Measurements from ENCODE around the gene NUCB2.

The NUCB2 gene

DNA sequence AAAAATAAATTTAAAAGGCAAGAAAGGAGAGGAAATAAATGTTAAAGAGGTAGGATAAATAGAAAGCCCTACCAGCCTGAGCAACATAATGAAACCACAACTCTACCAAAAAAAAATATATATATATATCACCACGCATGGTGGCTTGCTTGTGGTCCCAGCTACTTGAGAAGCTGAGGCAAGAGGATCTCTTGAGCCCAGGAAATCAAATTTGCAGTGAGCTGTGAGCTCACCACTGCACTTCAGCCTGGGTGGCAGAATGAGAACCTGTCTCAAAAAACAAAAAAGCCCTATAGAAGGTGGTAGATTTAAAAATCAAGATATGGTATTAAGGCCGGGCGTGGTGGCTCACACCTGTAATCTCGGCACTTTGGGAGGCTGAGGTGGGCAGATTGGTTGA lies 10.5 kb downstream of the NUCB2 start:
- Histone ChIP-seq H3K9me3 (ENCODE audit: control insufficient read depth in 2 of 2, low read length in 2 of 2) (no peaks in the 10 kb centered on the region), H3K9ac (ENCODE audit: low read depth in 1 of 2, low read length in 2 of 2) (no peak overlapping the region), H3K27ac (ENCODE audit: low read depth in 2 of 2, low read length in 2 of 2) (no peak overlapping the region), H3K36me3 (ENCODE audit: control insufficient read depth in 2 of 2, insufficient read depth in 2 of 2, low read length in 2 of 2) (peaks cover 0 to 6% of the 10 kb centered on the region in 2 donors), H3K4me1 (ENCODE audit: control insufficient read depth in 2 of 2, insufficient read depth in 2 of 2, low read length in 2 of 2) (peaks cover 0 to 8% of the 10 kb centered on the region in 2 donors), H3K27me3 (ENCODE audit: control insufficient read depth in 2 of 2, insufficient read depth in 2 of 2, low read length in 2 of 2) (no peaks in the 10 kb centered on the region), H3K4me3 (ENCODE audit: low read length in 2 of 2) (no peak overlapping the region)

DNA sequence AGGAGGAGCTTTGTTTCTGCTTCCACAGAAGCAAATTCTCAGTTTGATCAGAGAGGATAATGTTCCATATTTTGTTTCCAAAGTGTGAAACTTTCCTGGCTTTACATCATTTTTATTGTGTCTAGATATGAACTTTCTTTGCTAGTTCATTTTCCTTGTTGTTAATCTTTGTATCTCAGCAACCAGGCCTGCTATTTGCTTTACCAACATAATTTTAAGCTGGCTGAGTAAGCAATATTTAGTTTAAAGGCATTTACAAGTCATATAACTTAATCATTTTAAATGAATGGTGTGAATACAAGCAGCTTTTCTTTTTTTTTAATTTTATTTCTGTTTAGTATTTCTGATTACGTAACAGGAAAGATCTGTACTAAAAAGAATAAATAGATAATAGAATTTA lies 15.2 kb downstream of the NUCB2 start:
- Histone ChIP-seq H3K4me1 (ENCODE audit: control insufficient read depth in 2 of 2, insufficient read depth in 2 of 2, low read length in 2 of 2) (peaks cover 0 to 3% of the 10 kb centered on the region in 2 donors), H3K27me3 (ENCODE audit: control insufficient read depth in 2 of 2, insufficient read depth in 2 of 2, low read length in 2 of 2) (no peaks in the 10 kb centered on the region), H3K36me3 (ENCODE audit: control insufficient read depth in 2 of 2, insufficient read depth in 2 of 2, low read length in 2 of 2) (peaks cover 0 to 5% of the 10 kb centered on the region in 2 donors), H3K9ac (ENCODE audit: low read depth in 1 of 2, low read length in 2 of 2) (no peak overlapping the region), H3K4me3 (ENCODE audit: low read length in 2 of 2) (no peak overlapping the region), H3K27ac (ENCODE audit: low read depth in 2 of 2, low read length in 2 of 2) (no peak overlapping the region), H3K9me3 (ENCODE audit: control insufficient read depth in 2 of 2, low read length in 2 of 2) (no peaks in the 10 kb centered on the region)

DNA sequence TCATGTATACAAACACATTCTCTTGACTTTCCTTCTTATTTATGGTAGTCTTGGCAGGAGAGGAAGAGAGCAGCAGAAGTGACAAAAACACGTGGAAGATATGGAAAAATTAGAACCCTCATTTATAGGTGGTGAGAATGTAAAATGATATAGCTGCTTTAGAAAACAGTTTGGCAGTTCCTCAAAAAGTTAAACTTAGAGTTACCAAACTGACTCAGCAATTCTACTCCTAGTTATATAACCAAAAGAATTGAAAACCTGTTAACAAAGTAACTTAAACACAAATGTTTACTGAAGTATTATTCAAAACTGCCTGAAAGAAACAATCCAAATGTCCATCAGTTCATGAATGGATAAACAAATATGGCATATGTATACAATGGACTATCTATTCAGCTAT lies 16.8 kb downstream of the NUCB2 start:
- Histone ChIP-seq H3K27ac (ENCODE audit: low read depth in 2 of 2, low read length in 2 of 2) (no peak overlapping the region), H3K36me3 (ENCODE audit: control insufficient read depth in 2 of 2, insufficient read depth in 2 of 2, low read length in 2 of 2) (peaks cover 0 to 4% of the 10 kb centered on the region in 2 donors)

DNA sequence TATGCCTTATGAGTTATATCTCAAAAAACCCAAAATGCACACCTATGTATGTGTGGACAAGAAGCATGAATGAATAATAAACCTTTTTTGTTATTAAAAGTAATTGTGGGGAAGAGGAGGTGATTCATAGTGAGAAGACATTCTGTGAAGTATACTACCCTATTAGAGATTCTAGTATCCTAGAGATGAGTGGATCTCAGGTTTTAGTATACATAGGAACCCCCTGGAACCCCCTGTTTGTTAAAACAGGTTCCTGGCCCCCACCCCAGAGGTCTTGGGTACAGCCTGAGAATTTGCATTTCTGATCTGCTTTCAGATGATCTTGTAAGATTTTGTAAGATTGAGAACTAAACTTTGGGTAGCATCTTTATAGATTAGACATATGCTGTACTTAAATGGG lies 17.5 kb downstream of the NUCB2 start:
- Histone ChIP-seq H3K9me3 (ENCODE audit: control insufficient read depth in 2 of 2, low read length in 2 of 2) (no peaks in the 10 kb centered on the region), H3K4me1 (ENCODE audit: control insufficient read depth in 2 of 2, insufficient read depth in 2 of 2, low read length in 2 of 2) (peaks cover 0 to 3% of the 10 kb centered on the region in 2 donors), H3K9ac (ENCODE audit: low read depth in 1 of 2, low read length in 2 of 2) (no peak overlapping the region), H3K27me3 (ENCODE audit: control insufficient read depth in 2 of 2, insufficient read depth in 2 of 2, low read length in 2 of 2) (no peaks in the 10 kb centered on the region), H3K4me3 (ENCODE audit: low read length in 2 of 2) (no peak overlapping the region), H3K36me3 (ENCODE audit: control insufficient read depth in 2 of 2, insufficient read depth in 2 of 2, low read length in 2 of 2) (peaks cover 0 to 4% of the 10 kb centered on the region in 2 donors), H3K27ac (ENCODE audit: low read depth in 2 of 2, low read length in 2 of 2) (no peak overlapping the region)

More for the DNA sequence above, 16.8 kb downstream of the NUCB2 start:
- peaks cover 0 to 3% of the 10 kb centered on the region in 2 donors for H3K4me1 ChIP-seq (ENCODE audit: control insufficient read depth in 2 of 2, insufficient read depth in 2 of 2, low read length in 2 of 2)
- H3K9ac ChIP-seq (ENCODE audit: low read depth in 1 of 2, low read length in 2 of 2): no peak overlapping the region
- no peak overlapping the region for H3K4me3 ChIP-seq (ENCODE audit: low read length in 2 of 2)
- no peaks in the 10 kb centered on the region for H3K27me3 ChIP-seq (ENCODE audit: control insufficient read depth in 2 of 2, insufficient read depth in 2 of 2, low read length in 2 of 2)
- no peaks in the 10 kb centered on the region for H3K9me3 ChIP-seq (ENCODE audit: control insufficient read depth in 2 of 2, low read length in 2 of 2)

DNA sequence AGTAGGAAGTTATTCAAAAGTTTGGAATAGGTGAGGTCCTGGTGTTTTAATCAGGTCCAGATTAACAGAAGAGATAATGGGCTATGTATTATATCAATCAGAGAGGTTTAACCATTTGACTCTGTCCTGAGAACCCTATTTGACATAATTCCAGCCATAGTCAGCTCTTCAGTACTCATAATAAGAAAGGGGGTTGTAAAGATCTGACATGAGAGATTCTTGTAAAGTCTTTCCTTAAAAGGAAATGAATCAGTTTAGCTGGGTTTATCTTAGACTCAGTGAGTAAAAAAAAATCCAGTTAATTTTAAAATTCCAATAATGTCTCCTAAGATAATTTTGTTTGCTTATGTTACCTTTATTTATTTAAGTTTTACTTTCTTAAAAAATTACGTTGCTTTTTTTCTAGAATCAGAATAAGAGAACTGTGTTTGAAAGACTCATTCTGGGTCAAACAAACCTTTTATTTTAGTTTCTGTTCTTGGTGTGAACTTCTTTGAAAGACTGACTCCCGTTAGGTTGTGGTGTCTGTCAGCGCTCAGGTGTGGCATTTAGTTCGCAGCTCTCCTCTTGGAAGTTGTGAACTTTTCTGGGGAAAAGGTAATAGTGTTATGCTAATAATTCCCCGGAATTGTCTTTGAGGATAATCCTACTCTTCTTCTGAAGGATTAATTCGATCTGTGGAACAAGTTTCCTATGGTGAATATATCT lies 20.5 kb downstream of the NUCB2 start:
- no peaks in the 10 kb centered on the region for H3K4me1 ChIP-seq (ENCODE audit: control insufficient read depth in 2 of 2, insufficient read depth in 2 of 2, low read length in 2 of 2)
- no peaks in the 10 kb centered on the region for H3K27me3 ChIP-seq (ENCODE audit: control insufficient read depth in 2 of 2, insufficient read depth in 2 of 2, low read length in 2 of 2)
- H3K4me3 ChIP-seq (ENCODE audit: low read length in 2 of 2): no peak overlapping the region
- H3K9ac ChIP-seq (ENCODE audit: low read depth in 1 of 2, low read length in 2 of 2): no peak overlapping the region
- no peak overlapping the region for H3K27ac ChIP-seq (ENCODE audit: low read depth in 2 of 2, low read length in 2 of 2)
- H3K9me3 ChIP-seq (ENCODE audit: control insufficient read depth in 2 of 2, low read length in 2 of 2): no peaks in the 10 kb centered on the region
- H3K36me3 ChIP-seq (ENCODE audit: control insufficient read depth in 2 of 2, insufficient read depth in 2 of 2, low read length in 2 of 2): peaks cover 0 to 6% of the 10 kb centered on the region in 2 donors

DNA sequence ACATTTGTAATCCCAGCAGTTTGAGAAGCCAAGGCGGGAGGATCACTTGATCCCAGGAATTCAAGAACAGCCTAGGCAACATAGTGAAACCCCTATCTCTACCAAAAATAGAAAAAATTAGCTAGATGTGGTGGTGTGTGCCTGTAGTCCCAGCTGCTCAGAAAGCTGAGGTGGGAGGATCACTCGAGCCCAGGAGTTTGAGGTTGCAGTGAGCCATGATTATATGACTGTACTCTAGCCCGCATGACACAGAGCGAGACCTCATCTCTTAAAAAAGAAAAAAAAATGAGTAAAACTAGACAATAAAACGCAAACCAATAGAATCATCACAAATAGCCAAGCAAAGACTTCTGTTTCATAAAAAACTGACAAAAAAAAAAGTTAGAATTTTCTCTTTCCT lies 21.8 kb downstream of the NUCB2 start:
- Histone ChIP-seq H3K4me3 (ENCODE audit: low read length in 2 of 2) (no peak overlapping the region), H3K9me3 (ENCODE audit: control insufficient read depth in 2 of 2, low read length in 2 of 2) (no peaks in the 10 kb centered on the region), H3K27me3 (ENCODE audit: control insufficient read depth in 2 of 2, insufficient read depth in 2 of 2, low read length in 2 of 2) (no peaks in the 10 kb centered on the region), H3K9ac (ENCODE audit: low read depth in 1 of 2, low read length in 2 of 2) (no peak overlapping the region), H3K4me1 (ENCODE audit: control insufficient read depth in 2 of 2, insufficient read depth in 2 of 2, low read length in 2 of 2) (no peaks in the 10 kb centered on the region), H3K27ac (ENCODE audit: low read depth in 2 of 2, low read length in 2 of 2) (no peak overlapping the region), H3K36me3 (ENCODE audit: control insufficient read depth in 2 of 2, insufficient read depth in 2 of 2, low read length in 2 of 2) (peaks cover 0 to 7% of the 10 kb centered on the region in 2 donors)

DNA sequence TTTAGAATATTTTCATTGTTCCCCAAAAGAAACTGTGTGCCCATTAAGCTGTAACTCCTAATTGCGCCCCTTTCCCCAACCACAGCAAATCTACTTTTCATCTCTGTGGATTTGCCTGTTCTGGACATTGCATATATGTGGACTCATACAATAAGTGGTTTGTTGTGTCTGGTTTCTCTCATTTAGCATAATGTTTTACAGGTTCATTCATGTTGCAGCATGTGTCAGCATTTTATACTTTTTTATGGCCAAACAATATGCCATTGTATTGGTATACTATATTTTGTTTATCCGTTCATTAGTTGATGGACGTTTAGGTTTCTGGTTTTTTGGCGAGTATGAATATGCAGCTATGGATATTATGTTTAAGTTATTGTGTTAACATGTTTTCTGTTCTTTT lies 23.8 kb downstream of the NUCB2 start:
- H3K4me1 ChIP-seq (ENCODE audit: control insufficient read depth in 2 of 2, insufficient read depth in 2 of 2, low read length in 2 of 2): no peaks in the 10 kb centered on the region
- H3K27me3 ChIP-seq (ENCODE audit: control insufficient read depth in 2 of 2, insufficient read depth in 2 of 2, low read length in 2 of 2): no peaks in the 10 kb centered on the region
- H3K36me3 ChIP-seq (ENCODE audit: control insufficient read depth in 2 of 2, insufficient read depth in 2 of 2, low read length in 2 of 2): peaks cover 0 to 7% of the 10 kb centered on the region in 2 donors
- H3K9ac ChIP-seq (ENCODE audit: low read depth in 1 of 2, low read length in 2 of 2): no peak overlapping the region
- no peak overlapping the region for H3K27ac ChIP-seq (ENCODE audit: low read depth in 2 of 2, low read length in 2 of 2)
- no peak overlapping the region for H3K4me3 ChIP-seq (ENCODE audit: low read length in 2 of 2)
- no peaks in the 10 kb centered on the region for H3K9me3 ChIP-seq (ENCODE audit: control insufficient read depth in 2 of 2, low read length in 2 of 2)

DNA sequence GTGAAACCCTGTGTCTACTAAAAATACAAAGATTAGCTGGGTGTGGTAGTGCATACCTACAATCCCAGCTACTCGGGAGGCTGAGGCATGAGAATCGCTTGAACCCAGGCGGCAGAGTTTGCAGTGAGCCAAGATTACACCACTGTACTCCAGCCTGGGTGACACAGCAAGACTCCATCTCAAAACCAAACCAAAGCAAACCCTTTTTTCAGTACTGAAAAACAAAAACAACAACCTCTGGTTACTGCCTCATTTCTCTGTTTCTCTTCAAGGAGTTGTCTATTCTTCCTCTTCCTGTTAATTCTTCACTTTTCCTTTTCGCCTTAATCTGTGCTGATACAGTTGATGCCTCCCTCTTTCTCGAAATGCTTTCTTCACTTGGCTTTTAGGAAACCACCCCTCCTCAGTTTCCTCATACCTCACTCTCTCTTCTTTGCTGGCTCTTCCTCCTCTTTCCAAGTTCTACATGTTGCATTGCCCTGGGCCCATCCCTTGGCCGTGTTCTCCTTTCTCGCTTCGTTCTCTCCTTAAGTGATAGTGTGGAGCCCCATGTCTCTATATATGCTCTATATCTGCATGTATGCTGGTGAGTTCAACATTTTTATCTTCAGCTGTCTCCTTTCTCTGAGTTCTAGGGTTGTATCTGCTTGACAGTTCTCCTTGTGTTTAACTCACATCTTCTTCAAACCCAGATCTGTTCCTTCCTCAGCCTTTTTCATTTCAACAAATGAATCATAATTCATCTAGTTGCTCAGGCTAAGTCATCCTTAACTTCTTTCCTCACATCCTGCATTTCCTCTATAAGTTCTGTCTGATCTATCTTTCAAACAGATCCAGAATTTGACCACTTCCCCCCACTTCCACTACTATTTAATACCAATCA lies 37.1 kb downstream of the NUCB2 start:
- Histone ChIP-seq H3K27ac (ENCODE audit: low read depth in 2 of 2, low read length in 2 of 2) (no peak overlapping the region), H3K9me3 (ENCODE audit: control insufficient read depth in 2 of 2, low read length in 2 of 2) (no peaks in the 10 kb centered on the region), H3K4me1 (ENCODE audit: control insufficient read depth in 2 of 2, insufficient read depth in 2 of 2, low read length in 2 of 2) (no peaks in the 10 kb centered on the region), H3K4me3 (ENCODE audit: low read length in 2 of 2) (no peak overlapping the region), H3K27me3 (ENCODE audit: control insufficient read depth in 2 of 2, insufficient read depth in 2 of 2, low read length in 2 of 2) (no peaks in the 10 kb centered on the region), H3K9ac (ENCODE audit: low read depth in 1 of 2, low read length in 2 of 2) (no peak overlapping the region), H3K36me3 (ENCODE audit: control insufficient read depth in 2 of 2, insufficient read depth in 2 of 2, low read length in 2 of 2) (peaks cover 4 to 11% of the 10 kb centered on the region in 2 donors)

DNA sequence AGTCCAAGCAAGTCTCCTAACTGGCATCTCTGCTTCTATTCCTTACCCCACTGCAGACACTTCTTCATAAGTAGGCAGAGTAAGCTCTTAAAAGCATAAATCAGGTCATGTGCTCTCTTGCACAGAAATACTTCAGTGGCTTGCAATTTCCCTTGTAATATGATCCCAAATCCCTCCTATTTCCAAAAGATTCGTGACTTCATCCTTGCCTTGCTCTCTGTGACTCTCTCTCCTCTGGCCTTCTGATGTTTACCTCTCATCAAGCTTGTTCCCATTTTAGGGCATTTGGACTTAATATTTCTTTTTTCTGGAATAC lies 37.7 kb downstream of the NUCB2 start:
- Histone ChIP-seq H3K9me3 (ENCODE audit: control insufficient read depth in 2 of 2, low read length in 2 of 2) (no peaks in the 10 kb centered on the region), H3K27me3 (ENCODE audit: control insufficient read depth in 2 of 2, insufficient read depth in 2 of 2, low read length in 2 of 2) (no peaks in the 10 kb centered on the region), H3K4me3 (ENCODE audit: low read length in 2 of 2) (no peak overlapping the region), H3K27ac (ENCODE audit: low read depth in 2 of 2, low read length in 2 of 2) (no peak overlapping the region), H3K9ac (ENCODE audit: low read depth in 1 of 2, low read length in 2 of 2) (no peak overlapping the region), H3K36me3 (ENCODE audit: control insufficient read depth in 2 of 2, insufficient read depth in 2 of 2, low read length in 2 of 2) (peaks cover 4 to 11% of the 10 kb centered on the region in 2 donors), H3K4me1 (ENCODE audit: control insufficient read depth in 2 of 2, insufficient read depth in 2 of 2, low read length in 2 of 2) (no peaks in the 10 kb centered on the region)

DNA sequence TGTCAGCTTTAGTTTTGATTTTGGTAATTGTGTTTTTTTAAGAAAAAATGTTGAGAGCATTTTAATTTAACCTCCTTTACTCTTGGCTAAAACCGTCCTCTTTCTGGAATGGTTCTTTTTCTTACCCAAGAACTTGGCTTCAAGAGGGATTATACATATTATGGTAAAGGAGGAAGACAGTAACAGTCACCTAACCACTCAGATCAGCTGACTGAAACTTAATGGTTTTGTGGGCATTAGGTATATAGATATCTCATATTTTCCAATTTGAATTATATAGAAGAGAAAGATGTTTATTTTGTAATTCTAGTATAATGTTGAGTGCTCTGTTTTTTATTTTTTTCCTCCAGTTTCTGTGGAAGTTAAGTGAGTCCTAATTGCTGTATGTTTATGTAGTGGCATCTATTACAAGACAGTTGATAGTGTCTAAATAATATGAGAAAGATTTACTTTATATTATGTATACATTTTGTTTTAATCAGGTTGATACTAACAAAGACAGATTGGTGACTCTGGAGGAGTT lies 38.4 kb downstream of the NUCB2 start:
- peaks cover 4 to 11% of the 10 kb centered on the region in 2 donors for H3K36me3 ChIP-seq (ENCODE audit: control insufficient read depth in 2 of 2, insufficient read depth in 2 of 2, low read length in 2 of 2)
- no peak overlapping the region for H3K27ac ChIP-seq (ENCODE audit: low read depth in 2 of 2, low read length in 2 of 2)
- no peaks in the 10 kb centered on the region for H3K4me1 ChIP-seq (ENCODE audit: control insufficient read depth in 2 of 2, insufficient read depth in 2 of 2, low read length in 2 of 2)
- no peak overlapping the region for H3K9ac ChIP-seq (ENCODE audit: low read depth in 1 of 2, low read length in 2 of 2)
- no peaks in the 10 kb centered on the region for H3K9me3 ChIP-seq (ENCODE audit: control insufficient read depth in 2 of 2, low read length in 2 of 2)
- no peak overlapping the region for H3K4me3 ChIP-seq (ENCODE audit: low read length in 2 of 2)
- H3K27me3 ChIP-seq (ENCODE audit: control insufficient read depth in 2 of 2, insufficient read depth in 2 of 2, low read length in 2 of 2): no peaks in the 10 kb centered on the region
